GM03348 (cell line): ENCODE data around the gene DGCR2.

Source experiments
- DNase-seq: peaks from one replicate; pipeline ENCODE4 v3.0.0; 2012; ENCODE audit warnings: low spot score

Gene DGCR2

DNA sequence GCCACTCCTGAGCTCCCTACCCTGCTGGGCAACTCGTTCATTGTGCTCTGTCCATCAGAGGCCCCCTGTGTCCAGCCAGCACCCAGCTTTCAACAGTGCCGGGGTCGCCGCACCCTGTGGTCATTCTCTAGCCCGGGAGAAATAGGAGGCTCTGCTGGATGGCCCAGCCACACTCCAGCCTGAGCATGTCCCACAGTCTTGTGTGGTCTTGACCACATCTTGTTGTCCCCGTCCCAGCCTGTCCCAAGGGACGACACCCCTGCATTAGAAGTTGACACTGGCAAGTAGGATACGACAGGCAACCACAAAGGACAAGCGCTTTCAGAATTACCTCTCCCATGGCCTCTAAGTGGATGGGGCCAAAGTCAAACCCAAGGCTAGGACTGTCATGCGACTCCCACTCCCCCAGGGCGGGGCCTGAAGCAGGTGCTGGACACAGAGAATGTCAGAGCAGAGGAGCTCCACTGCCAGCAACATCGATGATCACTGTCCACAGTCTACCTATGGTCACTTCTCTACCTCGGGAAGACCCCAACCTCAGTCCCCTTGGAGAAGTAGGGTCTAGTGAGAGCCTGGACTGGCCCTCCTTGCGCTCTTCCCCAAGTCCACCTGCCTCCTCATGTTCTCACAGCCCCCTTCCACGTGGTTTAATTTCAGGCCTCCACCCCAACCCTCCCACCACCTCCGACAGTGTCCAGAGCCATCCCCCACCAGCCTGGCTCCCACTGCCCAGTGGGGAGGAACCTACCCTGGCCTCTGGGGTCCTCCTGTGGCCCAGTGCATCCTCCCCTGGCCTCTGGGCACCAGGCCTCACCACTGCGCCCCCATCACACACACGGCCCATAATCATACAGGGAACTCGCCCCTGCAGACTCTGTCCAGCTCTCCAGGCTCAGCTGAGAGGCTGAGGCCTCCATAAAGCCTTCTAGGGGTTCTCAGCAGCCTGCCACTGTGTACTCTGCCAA is 4.4 kb upstream of the DGCR2 start:
- no peak for DNase-seq

DNA sequence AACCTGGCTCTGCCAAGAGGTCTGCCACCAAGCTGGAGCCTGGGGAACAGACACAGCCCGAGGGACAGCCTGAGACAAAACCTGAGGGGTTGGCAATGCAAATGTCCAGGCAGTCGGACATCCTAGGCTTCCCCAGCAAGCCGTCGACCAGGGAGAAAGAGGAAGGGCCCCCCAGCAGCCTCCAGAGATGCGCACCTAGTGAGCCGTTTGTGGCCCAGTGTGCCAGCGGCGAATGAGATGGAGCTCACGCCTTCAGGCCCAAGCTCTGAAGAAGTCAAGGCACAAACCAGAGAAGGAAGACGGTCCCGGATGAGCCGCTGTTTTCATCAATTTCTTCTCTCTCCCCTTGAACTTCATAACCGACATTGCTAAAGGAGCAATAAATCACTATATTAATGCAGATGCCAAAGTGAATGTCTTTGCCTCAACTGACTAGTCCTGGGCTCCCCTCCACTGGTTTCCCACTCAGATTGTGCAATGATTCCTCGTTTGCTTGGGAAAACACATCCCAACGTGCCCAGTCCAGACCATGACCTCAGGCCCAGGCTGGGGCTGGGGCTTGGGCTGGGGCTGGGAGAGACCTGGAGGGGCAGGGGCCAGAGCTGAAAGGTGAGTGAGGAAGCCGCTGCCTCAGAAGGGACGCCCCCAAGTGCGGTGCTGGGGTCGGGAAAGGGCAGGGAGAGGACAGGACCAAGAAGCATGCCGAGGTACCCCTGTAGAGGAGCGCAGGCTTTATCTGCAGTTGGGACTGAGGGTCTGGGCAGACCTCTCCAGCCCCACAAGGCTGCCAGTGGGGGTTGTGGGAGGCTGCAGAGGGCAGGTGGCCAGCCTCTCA is 3.5 kb upstream of the DGCR2 start:
- no peak for DNase-seq

DNA sequence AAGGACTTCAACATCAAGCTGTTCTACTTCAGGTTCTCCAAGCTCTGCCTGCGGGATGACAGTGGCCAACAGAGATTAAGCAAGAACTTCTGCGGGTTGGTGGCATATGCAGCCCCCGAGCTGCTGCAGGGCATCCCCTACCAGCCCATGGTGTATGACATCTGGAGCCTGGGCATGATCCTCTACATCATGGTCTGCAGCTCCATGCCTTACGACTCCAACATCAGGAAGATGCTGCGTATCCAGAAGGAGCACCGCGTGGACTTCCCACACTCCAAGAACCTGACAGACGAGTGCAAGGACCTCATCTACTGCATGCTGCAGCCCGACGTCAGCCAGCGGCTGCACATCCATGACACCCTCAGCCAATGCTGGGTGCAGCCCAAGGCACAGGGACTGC is 2.8 kb upstream of the DGCR2 start:
- no peak for DNase-seq

DNA sequence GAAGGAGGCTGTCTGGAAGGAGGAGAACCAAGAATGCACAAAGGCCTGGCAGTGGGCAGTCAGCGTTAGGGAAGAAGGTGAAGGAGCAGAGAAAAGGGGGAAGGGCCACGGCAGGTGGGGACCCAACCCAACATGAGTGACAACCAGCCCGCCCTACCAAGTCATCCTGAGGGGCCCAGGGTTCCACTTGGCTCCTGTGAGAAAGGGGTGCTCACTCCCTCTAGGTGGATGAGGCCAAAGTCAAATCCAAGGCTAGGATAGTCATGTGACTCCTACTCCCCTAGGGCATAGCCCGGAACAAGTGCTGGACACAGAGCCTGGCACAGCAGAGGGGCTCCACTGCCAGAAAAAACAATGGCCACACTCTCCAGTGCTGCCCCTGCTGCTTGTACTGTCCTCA is 2.2 kb upstream of the DGCR2 start:
- DNase-seq: no peak

DNA sequence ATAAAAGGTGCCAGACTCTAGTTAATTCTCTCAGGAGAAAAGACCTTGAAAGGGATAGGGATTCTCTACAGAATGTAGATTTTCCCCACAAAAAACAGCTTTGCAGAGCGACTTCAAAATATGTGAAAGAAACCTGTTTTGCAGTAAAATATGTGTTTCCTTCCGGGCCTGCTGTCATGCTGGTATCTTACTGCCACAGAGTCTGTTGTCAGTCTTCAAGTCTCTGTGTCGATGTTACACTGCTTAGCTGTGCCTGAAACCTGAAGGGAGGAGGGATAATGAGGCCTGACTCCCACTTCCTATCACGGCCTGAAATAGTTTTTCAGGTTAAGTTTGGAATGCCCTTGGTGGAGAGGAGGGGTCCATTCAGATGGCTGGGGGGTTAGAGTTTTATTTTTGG is 1.7 kb upstream of the DGCR2 start:
- no peak for DNase-seq

DNA sequence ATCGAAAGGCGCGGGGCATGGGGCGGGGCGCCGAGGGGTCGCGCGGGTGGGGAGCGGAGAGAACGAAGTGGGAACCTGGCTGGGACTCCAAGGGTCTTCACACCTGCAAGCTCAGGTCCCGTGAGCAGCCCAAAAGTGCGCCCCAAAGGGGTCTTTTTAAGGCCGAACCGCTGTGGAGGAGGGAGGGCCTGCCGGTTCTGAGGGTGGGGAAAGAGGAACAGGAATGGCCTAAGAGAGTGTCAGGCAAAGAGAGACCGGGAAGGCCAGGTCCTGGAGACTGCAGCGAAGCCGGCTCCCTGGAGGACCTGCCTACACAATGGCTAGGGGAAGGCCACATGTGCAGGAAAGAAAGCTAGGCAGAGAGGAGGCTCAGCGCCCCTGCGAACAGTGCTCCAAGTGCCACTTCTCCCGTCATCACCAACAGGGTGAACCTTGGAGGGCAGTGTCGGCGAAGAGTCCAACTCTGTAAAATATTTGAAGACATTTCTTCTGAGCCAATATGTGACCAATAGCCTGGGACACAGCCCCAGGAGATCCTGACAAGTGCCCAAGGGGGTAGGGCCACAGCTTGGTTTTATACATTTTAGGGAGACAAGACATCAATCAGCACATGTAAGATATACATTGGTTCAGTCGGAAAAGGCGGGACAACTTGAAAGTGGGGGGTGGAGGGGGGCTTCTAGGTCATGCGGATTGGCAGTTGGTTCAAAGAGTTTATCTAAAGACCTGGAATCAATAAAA is 710 bp upstream of the DGCR2 start:
- DNase-seq: peak; percentile 38

DNA sequence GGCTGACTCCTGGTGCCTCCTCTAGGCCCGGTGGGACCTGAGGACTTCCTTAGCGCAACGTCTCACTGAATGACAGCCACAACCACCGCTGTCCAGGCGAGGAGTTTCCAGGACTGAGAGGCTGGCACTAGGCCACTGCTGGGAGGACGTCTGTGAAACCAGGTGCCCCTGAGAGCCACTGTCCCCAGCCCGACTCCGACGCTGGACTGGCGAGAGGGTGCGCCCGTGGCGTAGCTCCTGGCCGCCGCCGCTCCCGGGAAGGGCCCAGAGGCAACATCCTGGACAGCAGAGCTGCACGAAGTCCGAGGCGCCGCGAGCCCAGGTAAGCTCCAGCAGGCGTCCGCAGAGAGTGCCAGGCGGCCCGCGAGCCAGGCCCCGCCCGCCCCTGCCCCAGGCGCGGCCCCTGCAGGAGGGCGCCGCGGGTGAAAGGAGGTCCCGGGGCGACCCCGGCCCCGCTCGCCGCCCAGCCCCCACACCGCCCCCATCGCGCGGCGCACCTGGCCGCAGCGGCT is 525 bp downstream of the DGCR2 start:
- DNase-seq: peak; percentile 57

DNA sequence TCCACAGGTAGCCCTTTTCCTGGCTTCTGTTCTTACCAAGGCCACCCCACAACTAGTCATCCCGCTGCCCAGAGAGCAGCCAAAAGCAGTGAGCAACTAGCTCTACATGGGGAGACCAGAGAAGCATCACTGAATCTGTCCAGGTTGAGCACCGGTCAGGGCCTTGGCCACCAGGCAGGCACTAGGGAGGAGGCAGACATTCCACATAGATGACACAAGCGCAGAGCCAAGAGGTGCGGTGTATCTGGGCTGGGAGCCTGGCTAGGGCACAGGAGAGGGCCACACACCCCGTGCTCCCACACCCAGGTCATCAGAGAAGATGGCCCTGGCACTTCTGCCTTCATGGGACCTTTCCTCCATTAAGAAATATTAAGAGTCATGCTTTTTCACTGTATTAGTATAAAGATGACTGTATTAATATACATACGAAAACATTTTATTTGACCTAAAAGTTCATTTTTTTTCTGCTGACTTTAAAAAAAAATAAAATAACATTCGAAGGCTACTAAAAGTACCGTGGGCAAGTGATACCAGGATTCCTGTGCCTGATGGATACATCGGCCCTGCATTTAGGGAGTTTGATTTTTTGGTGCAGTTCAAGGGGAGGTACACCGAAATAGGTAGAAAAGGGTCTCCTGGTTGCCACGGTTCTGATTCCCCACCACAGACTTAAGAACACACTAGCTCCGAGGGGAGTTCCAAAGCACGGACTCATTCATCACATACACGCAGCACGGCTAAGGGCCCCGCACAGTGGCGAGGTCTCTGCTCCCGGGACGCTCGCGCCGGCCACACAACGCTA is 1.2 kb downstream of the DGCR2 start:
- DNase-seq: peak; percentile 70

DNA sequence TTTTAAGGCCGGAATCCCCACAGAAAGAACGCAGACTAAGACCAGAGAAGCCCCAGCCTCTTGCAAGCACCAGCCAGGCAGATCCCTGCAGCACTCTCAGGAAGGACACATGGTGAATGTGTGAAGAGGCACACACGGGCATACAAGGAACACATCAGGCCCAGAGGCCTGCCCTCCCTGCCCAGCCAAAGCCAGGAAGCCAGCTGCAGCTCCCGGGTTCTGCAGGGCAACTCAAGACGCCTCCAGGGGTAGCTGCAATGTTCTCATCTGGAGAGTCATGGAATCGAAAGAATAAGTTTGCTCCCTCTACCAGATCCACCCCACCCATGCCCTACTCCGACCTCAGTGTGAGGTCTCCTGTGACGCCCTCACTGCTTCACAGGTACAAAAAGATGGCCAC is 2.3 kb downstream of the DGCR2 start:
- DNase-seq: no peak

DNA sequence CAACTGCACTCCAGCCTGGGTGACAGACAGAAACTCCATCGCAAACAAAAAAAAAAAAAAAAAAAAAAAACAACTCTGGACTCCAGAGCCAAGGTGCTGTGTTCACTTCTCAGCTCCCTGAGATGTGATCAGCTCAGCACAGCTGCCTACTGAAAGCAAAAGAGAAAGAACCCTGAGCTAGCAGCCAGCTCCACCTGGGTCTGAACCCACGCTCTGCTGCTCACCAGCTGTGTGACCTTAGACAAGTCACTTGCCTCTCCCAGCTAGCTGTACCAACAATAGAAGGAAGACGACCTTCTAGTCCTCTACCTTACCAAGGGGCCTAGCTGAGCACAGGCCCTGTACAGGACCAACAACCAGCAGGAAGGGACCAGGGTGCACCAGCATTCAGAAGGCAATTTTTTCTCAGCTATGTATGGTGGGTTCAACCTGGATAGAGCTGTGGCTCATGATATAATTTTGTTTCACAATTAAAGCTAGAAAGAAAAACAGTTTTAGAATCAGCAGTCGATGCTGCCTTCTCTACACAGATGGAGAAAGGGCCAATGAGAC is 3.8 kb downstream of the DGCR2 start:
- no peak for DNase-seq

DNA sequence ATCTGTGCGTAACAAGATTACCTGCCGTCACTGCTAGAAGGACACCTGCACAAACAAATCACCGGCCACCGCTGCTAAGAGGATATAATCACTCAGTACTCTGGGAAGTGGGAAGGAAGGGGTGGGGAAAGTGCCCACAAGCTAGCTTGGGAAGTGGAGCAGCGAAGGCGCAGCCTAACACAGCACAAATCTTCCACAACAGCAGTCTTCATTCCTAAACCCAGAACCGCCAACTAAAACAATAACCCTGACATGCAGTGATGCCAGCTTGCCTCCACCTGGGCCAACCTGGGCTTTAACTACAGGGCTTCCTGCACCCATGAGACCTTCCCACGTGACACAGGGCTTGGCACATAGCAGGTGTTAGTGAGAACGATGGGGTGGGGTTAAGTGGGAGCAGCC is 5.1 kb downstream of the DGCR2 start:
- DNase-seq: no peak

DNA sequence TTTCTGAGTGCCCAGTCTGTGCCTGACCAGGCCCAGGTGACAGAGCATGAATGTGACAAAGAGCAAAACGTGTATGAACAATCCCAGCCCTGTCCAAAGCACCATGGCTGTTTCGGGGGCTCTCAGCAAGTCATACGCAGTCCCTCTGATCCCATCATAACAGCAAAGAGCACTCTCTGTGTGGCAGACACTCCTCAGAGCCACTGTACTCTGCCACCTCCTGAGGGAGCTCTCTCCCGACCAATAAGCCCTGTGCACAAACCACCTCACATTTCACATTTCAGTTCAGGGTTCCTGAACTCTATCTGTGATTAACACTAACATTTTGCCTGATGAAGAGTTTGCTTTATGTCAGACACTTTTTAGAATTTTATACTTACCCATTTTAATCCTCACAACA is 6.6 kb downstream of the DGCR2 start:
- no peak for DNase-seq

DNA sequence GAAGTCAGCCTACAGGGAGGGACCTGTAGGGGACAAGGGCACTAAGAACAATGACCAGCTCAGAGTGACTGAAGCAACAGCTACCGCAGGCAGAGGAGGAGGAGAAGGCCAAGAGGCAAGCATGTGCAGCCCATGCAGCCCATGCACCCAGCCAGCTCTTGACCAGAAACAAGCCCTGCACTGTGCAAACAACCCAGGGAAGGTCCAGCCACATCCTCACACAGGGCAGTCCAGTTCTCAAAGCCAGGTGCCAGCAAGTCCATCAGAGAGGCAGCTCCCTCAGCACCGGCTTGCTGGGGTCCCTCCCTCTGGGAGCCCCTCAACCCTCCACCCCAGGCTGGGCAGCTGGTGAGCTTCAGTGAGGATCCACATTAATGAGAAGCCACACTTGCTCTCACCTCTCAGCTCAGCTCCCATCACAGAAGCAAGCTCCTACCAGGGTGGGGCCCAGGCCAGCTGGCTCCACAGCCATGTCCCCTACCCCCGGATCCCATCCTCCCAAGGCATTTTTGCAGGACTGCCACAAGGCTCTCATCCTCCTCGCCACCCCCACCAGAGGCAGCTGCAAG is 7.1 kb downstream of the DGCR2 start:
- DNase-seq: no peak

DNA sequence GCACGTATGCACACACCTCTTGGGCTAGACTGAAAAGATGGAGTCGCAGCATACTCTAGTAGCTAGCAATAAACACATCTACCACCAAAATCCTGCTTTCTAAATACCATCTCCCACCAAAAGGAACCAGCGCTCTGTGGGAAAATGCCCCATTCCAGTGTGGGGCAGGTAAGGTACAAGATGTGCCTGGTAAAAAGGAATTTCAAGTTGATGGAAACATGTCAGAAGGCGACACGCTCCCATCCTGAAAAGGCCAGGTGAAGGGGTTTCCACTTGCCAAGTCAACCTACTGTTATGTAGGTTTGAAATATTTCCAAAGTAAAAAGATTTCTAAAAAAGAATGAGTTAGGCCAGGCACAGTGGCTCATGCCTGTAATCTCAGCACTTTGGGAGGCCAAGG is 8.8 kb downstream of the DGCR2 start:
- DNase-seq: no peak

DNA sequence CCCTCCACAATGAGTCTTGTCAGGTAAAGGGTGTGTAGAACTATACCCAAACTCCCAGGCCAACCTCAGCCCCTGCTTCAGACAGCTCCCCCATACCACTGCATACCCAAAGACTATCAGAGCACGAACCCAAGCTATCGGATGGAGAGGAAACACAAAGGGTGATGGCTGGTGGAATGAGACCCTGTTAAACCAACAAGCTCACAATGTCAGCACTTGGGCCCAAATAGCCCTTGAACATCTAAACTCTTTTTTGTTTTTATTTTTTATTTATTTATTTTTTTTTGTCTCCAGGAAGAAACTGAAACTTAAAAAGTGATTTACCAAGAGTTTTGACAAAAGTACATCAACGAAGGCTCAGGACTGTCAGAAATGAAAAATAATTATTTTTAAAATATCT is 10.6 kb downstream of the DGCR2 start:
- no peak for DNase-seq

DNA sequence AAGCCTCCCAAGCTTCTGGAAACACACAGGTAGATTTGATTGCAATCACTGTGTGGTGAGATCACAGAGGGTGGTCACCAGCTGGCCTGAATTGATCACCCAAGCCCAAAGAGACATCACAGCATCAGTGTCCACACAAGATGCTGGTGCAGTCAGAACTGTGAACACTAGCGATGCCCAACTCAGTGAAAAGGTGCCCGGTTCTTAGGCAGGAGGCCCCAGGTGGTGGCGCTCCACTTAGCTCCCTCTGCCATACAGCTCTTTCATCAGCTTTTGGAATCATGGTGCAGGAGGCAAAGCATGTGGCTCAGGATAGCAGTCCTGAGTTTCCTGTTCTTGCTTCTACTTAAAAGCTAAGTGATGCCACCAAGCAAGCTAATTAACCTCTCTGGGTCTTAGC is 11.1 kb downstream of the DGCR2 start:
- no peak for DNase-seq

DNA sequence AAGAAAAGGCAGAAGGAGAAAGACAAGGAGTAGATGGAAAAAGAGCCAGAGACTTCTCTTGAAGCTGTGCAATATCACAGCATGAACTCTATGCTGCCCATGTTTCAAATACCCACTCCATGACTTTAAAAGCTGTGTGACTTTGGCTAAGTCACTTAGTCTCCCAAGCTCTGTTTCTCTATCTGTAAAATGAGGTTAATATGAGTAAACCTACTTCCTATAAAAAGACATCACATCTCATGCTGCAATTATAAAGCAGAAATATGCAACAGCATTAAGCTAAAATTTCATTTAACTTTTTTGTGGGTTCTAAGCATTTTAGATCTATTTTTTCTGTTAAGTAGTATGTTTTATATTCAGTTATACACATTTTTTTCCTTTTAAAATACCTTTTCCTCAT is 11.6 kb downstream of the DGCR2 start:
- no peak for DNase-seq

DNA sequence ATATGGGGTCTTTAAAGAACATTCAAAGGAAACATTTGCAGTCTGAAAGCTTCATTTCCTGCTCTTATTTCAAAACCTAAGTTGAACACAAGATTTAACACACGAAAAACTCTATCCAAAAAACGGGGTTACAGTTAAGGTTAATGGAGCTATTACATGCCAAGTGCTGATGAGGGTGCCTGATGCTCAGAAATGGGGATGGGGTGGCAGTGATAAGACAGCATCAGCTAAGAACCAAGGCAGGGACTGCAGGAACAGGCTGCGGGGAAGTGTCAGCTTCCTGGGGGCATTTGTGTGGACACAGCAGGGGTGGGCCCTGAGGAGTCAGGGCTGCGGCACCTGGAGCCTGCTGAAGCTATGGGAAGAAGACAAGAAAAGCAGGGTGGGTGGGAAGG is 12.2 kb downstream of the DGCR2 start:
- DNase-seq: no peak

DNA sequence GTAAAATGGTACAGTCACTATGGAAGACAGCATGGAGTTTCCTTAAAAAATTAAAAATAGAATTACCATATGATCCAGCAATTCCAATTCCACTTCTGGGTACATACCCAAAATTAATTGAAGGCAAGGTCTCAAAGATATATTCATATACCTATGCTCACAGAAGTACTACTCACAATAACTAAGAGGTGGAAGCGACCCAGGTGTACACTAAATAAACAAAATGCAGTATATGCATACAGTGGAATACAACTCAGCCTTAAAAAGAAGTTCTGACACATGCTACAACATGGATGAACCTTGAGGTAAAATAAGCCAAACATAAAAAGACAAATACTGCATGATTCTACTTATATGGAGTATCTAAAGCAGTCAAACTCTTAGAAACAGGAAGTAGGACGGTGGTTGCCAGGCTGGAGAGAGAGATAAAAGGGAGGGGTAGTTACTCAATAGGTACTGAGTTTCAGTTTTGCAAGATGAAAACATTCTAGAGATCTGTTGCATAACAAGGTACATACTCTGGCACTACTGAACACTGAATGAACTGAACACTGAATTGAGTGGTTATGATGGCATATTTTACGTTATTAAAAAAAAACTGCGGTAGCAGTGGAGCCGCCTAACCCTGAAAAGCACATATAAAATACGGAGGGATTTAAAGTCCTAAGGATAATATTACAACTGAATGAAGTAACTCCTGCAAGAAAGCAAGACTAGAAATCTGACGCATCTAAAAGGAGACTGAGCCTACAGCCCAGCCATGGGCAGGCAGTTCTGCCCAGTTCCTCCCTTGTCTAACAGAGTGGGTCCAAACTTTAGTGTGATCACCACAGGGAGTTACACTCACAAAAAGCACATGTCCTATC is 12.8 kb downstream of the DGCR2 start:
- peak; percentile 56 for DNase-seq

DNA sequence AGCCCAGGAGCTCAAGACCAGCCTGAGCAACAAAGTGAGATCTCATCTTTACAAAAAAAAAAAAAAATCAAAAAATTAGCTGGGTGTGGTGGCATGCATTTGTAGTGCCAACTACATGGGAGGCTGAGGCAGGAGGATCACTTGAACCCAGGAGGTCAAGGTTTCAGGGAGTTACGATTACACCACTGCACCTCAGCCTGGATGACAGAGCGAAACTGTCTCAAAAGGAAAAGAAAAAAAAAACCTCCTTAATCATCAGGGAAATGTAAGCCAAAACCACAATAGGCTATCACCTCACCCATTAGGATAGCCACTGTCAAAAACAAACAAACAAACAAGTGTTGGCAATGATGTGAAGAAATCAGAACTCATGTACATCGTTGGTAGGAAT is 13.4 kb downstream of the DGCR2 start:
- no peak for DNase-seq
